Measurements from ENCODE around the gene KYNU.
"Not testable (repeated sequence)": the region's sequence is repeated elsewhere in the genome, so short reads cannot be mapped to it uniquely, and the experiment has no call there.

KYNU gene

DNA sequence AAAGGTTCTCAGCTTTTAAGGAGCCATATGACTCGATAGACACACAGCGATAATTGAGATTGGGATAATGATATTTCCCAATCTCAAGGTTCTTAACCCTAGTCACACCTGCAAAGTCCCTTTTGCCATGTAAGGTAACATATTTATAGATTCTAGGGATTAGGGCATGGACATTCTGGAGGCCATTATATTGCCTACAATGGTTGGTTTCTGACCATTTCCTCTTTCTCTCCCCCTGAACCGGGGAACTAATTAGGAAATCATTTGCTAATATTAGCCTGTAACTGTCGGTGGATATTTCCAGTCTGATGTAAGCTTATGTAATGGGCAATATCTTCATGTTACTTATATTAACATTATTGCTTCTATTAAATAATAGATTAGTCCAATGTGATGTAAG is 210.9 kb downstream of the KYNU start:
- no peak for DNase-seq (ENCODE audit: low read depth in 2 of 2)

DNA sequence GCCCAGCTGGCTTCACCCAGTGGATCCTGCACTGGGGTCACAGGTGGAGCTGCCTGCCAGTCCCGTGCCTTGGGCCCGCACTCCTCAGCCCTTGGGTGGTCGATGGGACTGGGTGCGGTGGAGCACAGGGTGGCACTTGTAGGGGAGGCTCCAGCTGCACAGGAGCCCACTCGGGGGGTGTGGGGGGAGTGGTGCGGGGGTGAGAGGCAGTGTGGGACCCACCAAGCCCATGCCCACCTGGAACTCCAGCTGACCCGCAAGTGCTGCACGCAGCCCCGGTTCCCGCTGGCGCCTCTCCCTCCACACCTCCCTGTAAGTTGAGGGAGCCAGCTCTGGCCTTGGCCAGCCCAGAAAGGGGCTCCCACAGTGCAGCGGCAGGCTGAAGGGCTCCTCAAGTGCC is 212.1 kb downstream of the KYNU start:
- not testable (repeated sequence) for DNase-seq (ENCODE audit: low read depth in 2 of 2)

All from stimulated activated CD4-positive, alpha-beta T cell treated with anti-CD3 and anti-CD28 coated beads, Interleukin-12 subunit alpha, Interleukin-12 subunit beta, amount 100 ng/mL, for 24 hours (primary cell).